ENCODE results near the gene SYTL4. TPM values are rescaled to one million over a fixed set of nuclear protein-coding genes. Genes with fewer than 3 reads are reported as not detected.

The SYTL4 gene
- polyA plus RNA-seq, 2 of the 4 experiments (the other 2 are of a cell fraction): 3.3 to 3.9 TPM

DNA sequence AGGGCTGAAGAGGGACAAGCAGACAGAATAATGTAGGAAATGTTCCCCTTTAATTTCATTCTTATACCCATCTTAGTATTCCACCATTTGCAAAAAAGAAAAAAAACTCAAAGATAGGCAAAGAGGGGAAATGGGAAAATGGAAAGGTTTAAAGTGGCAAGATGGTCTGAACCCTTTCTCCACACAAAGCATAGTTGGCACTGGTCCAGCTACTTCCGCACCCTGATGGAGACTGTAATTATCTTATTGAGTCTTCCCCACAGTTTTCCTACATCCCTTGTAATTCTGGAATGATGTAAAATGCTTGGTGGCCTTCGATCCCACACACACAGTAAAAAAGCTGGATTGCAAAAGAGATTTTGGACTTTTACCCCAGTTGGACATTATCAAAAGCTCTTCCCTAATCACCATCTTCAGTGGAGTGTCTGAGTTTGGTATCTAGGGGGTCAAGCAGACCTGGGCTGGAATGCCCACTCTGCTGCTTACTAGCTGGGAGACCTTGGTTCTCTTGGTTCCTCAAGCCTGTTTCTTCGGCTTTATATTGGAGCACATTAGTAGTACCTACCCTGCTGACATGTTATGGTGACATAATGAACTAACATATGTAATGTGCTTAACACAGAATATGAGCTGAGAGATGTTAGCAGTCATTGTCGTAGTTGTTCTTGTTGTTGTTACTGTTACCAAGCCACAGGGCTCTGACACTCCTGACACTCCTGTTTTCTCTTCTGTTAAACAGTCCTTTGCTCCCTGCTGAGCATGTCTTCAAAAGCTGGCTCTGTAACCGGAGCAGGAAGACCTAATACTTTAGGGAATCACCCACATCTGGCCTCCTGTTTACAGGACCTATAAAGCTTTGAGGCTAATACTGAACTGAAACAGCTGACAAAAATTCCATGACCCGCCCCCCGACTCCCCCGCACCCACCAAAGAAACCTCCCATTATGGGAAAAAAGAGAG, 83.2 kb downstream of the SYTL4 start:
- H3K9me3 ChIP-seq: no peaks in the 10 kb centered on the region
- DNase-seq (ENCODE audit: low read depth in 1 of 2, low spot score in 1 of 2) (peak in 1 of 2 experiments; percentile 14), ATAC-seq (no peak; a peak in 1 of 6 replicates), FAIRE-seq (no peak)
- WGBS (ENCODE audit: missing lambda C conversion rate): 75% methylated on average over 8 of the region's 8 CpGs
- CTCF ChIA-PET: interaction anchor here (1.4 to 2.3 kb wide), 3 partner anchors 11 to 119 kb away, joined by 5 to 8 read pairs (median 6); partner anchors contain the start of gene TSPAN6
- peak overlapping the region; percentile 61 for H3K4me2 ChIP-seq
- no peak overlapping the region for H3K4me3 ChIP-seq
- TF ChIP-seq PHF8 (IDR thresholded peaks at IDR 0.05; ENCODE audit: borderline replicate concordance, low read depth): no peak
- POLR2A ChIA-PET: interaction anchor here (1.1 kb wide), 1 partner anchor 12 kb away, joined by 4 read pairs; the partner anchor contains the start of gene TSPAN6
- H3K4me1 ChIP-seq: peaks cover 53% of the 10 kb centered on the region
- peak overlapping the region; percentile 57 to 68; a peak in 5 of 6 replicates for H3K27ac ChIP-seq

GRCh38 chrX:100647739-100648138, 84.2 kb downstream of the SYTL4 start:
- DNase-seq (ENCODE audit: low read depth in 1 of 2, low spot score in 1 of 2) (no peak), FAIRE-seq (no peak), ATAC-seq (no peak)
- 76% methylated on average over 2 of the region's 2 CpGs for WGBS (ENCODE audit: missing lambda C conversion rate)
- Histone ChIP-seq H3K9me3 (no peaks in the 10 kb centered on the region), H3K27ac (peak overlapping the region; percentile 13 to 59; a peak in 3 of 6 replicates), H3K4me3 (no peak overlapping the region), H3K4me2 (peak overlapping the region; percentile 46; the same call in 1 of the 3 replicates), H3K4me1 (peaks cover 63% of the 10 kb centered on the region)
- no peak for TF ChIP-seq NR3C1 (IDR thresholded peaks at IDR 0.05)
- no peak for TF ChIP-seq ESRRA (IDR thresholded peaks at IDR 0.05; ENCODE audit: borderline replicate concordance, low read length)
- TF ChIP-seq USF2 (IDR thresholded peaks at IDR 0.05): no peak
- TF ChIP-seq CEBPB (IDR thresholded peaks at IDR 0.05): no peak
- TF ChIP-seq POLR2A (IDR thresholded peaks at IDR 0.05; ENCODE audit: low read length): no peak
- no peak for TF ChIP-seq ZNF302 (CRISPR knock-in tag; IDR thresholded peaks at IDR 0.05)
- no peak for TF ChIP-seq CBX8 (IDR thresholded peaks at IDR 0.05)
- no peak for TF ChIP-seq CHD2 (IDR thresholded peaks at IDR 0.05; ENCODE audit: low read length, partially characterized antibody)
- no peak for TF ChIP-seq TP53 (CRISPR knock-in tag; IDR thresholded peaks at IDR 0.05)
- no peak for TF ChIP-seq FOSB (CRISPR knock-in tag; IDR thresholded peaks at IDR 0.05)
- TF ChIP-seq SMC3 (IDR thresholded peaks at IDR 0.05): no peak
- no peak for TF ChIP-seq KDM1A (IDR thresholded peaks at IDR 0.05; ENCODE audit: low read depth)
- no peak for TF ChIP-seq HOXB5 (CRISPR knock-in tag; IDR thresholded peaks at IDR 0.05)
- TF ChIP-seq ZFP36 (IDR thresholded peaks at IDR 0.05; ENCODE audit: borderline replicate concordance, partially characterized antibody): no peak
- no peak for TF ChIP-seq POLR2AphosphoS2 (conservative IDR thresholded peaks at IDR 0.05; ENCODE audit: low read length)
- TF ChIP-seq NPAS2 (CRISPR knock-in tag; IDR thresholded peaks at IDR 0.05; ENCODE audit: borderline replicate concordance): no peak
- ChIA-PET POLR2A (no interaction called here), CTCF (interaction anchor here (1.3 to 2.3 kb wide), 3 partner anchors 10 to 33 kb away, joined by 4 to 11 read pairs (median 8); no protein-coding TSS in a partner anchor)

GRCh38 chrX:100647095-100647494, 84.8 kb downstream of the SYTL4 start:
- Histone ChIP-seq H3K4me3 (no peak overlapping the region), H3K4me2 (peak overlapping the region; percentile 46), H3K27ac (peak overlapping the region; percentile 13 to 59; a peak in 4 of 6 replicates), H3K4me1 (peaks cover 69% of the 10 kb centered on the region), H3K9me3 (no peaks in the 10 kb centered on the region)
- CTCF ChIA-PET: interaction anchor here (1.0 to 2.3 kb wide), 4 partner anchors 10 to 121 kb away, joined by 3 to 11 read pairs (median 6); no protein-coding TSS in a partner anchor
- DNase-seq (ENCODE audit: low read depth in 1 of 2, low spot score in 1 of 2) (no peak), FAIRE-seq (no peak), ATAC-seq (no peak)
- TF ChIP-seq MYC (IDR thresholded peaks at IDR 0.05; ENCODE audit: borderline replicate concordance, low read length): no peak
- no peak for TF ChIP-seq MAZ (IDR thresholded peaks at IDR 0.05; ENCODE audit: borderline replicate concordance, low read depth, low read length)
- no peak for TF ChIP-seq CBX2 (IDR thresholded peaks at IDR 0.05; ENCODE audit: borderline replicate concordance, low read depth)
- POLR2A ChIA-PET: no interaction called here
- WGBS (ENCODE audit: missing lambda C conversion rate): 7% methylated on average over 1 of the region's 1 CpG
